Activated naive CD8-positive, alpha-beta T cell (primary cell): Measurements from ENCODE around the gene HOXA11.

Source experiments
- H3K27ac Mint-ChIP-seq: one replicate; pipeline ENCODE4 v1.8.0; 2021; ENCODE audit warnings: mixed read lengths
- H3K27me3 Mint-ChIP-seq: one replicate; pipeline ENCODE4 v1.8.0; 2021; ENCODE audit warnings: mixed read lengths
- H3K36me3 Mint-ChIP-seq: one replicate; pipeline ENCODE4 v1.8.0; 2021; ENCODE audit warnings: mixed read lengths
- H3K4me1 Mint-ChIP-seq: one replicate; pipeline ENCODE4 v1.8.0; 2021; ENCODE audit warnings: low read depth, mixed read lengths
- H3K4me3 Mint-ChIP-seq: one replicate; pipeline ENCODE4 v1.8.0; 2021; ENCODE audit warnings: mild to moderate bottlenecking, mixed read lengths
- H3K9me3 Mint-ChIP-seq: one replicate; pipeline ENCODE4 v1.8.0; 2021; ENCODE audit warnings: low read depth, mixed read lengths

Gene HOXA11

DNA sequence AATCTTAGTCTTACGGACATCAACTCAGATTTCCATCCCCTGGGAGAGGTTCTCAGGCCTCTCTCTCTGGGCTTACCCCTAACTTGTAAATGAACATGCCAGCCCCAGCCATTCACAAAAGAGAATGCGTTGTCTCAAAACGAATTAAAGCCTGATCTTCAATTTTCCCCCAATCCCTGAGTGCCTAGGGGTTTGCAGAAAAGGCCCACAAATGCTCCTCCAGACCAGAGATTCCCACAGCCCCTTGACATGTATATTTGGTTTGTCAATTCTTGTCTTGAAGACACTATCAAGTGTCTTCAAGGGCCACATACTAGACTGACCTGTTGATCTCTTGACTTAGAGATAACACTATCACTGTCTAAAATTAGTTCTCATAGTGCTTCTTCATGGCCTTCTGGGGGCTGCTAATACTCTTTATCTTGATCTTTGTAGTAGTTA, 26.8 kb upstream of the HOXA11 start:
- no peak overlapping the region for H3K4me3 Mint-ChIP-seq
- H3K27ac Mint-ChIP-seq: no peak overlapping the region
- peaks cover 67% of the 10 kb centered on the region for H3K27me3 Mint-ChIP-seq
- H3K4me1 Mint-ChIP-seq: peaks cover 12% of the 10 kb centered on the region
- H3K9me3 Mint-ChIP-seq: no peaks in the 10 kb centered on the region
- no peaks in the 10 kb centered on the region for H3K36me3 Mint-ChIP-seq

DNA sequence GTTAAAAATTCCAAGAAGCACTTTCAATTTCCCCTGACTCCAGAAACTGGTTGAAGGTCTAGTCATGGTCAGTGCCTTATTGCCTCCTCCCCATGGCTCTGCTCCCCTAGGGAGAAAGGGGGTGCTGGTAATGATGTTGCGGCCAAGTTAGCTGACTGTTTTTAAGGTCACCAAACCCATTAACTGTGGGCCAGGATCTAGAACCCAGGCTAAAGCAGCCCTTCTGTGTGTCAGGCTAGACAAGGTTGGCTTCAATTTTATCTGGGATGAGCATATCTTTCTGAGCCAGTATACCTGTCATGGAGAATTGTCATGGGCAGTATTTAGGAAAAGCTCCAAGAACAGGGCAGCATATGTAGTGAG, 26.0 kb upstream of the HOXA11 start:
- no peaks in the 10 kb centered on the region for H3K36me3 Mint-ChIP-seq
- H3K4me3 Mint-ChIP-seq: no peak overlapping the region
- peaks cover 12% of the 10 kb centered on the region for H3K4me1 Mint-ChIP-seq
- H3K9me3 Mint-ChIP-seq: no peaks in the 10 kb centered on the region
- peaks cover 71% of the 10 kb centered on the region for H3K27me3 Mint-ChIP-seq
- no peak overlapping the region for H3K27ac Mint-ChIP-seq

DNA sequence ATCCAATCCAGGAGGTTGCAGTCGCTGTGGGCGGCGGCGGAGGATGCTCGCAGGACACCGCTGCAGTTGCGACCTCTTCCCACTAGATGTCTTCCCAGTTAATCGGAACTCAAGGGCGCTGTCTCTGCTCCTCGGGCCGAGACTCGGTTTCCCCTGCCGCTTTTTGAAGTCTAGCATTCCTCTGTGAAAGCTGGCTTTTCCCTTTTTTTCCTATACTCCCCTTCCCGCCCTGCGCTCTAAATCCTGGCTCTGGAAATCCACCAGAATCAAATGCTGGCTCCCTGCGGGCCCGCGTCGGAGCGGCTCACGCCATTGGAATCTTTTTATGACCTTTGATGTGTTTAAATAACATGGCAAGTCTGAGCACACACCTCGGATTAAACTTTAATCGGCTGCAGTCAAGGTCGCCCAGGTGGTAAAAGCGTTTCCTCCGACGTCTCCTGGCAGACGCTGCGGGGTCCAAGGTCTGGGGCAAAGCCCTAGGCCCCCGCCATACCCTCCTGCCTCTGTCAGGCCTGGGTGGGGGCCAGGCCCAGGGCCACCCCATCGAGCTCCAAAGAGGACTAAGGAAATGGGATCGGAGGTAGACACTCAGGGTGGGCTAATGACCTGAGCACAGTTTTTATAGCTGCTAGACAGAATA, 25.5 kb upstream of the HOXA11 start:
- Mint-ChIP-seq H3K9me3 (no peaks in the 10 kb centered on the region), H3K36me3 (no peaks in the 10 kb centered on the region), H3K27me3 (peaks cover 73% of the 10 kb centered on the region), H3K27ac (no peak overlapping the region), H3K4me3 (peak overlapping the region; percentile 15), H3K4me1 (peaks cover 13% of the 10 kb centered on the region)

DNA sequence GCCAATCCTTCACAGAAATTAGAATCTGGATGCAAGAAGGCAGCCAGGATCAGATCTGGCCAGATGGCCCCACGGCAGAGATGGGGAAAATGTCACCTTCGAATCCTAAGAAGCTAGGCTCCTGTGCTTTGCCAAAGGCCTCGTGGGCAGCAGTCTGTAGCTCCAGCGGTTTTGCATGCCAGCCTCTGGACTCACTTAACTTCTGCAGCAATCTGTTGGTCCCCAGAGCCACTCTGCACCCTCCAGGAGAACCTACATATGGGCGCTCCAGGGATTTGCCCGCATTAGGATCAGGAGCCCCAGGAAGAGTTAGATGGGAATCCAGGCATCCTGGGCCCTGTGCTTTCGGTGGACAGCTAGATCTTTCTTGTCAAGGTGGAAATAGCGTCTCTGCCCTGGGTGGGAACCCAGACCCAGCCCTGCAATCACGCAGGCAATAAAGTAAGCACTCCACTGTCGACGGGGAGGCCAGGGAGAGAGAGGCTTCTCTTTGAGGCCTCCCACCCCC, 25.0 kb upstream of the HOXA11 start:
- H3K27me3 Mint-ChIP-seq: peaks cover 72% of the 10 kb centered on the region
- no peaks in the 10 kb centered on the region for H3K9me3 Mint-ChIP-seq
- H3K27ac Mint-ChIP-seq: no peak overlapping the region
- peak overlapping the region; percentile 15 for H3K4me3 Mint-ChIP-seq
- H3K36me3 Mint-ChIP-seq: no peaks in the 10 kb centered on the region
- peaks cover 18% of the 10 kb centered on the region for H3K4me1 Mint-ChIP-seq

DNA sequence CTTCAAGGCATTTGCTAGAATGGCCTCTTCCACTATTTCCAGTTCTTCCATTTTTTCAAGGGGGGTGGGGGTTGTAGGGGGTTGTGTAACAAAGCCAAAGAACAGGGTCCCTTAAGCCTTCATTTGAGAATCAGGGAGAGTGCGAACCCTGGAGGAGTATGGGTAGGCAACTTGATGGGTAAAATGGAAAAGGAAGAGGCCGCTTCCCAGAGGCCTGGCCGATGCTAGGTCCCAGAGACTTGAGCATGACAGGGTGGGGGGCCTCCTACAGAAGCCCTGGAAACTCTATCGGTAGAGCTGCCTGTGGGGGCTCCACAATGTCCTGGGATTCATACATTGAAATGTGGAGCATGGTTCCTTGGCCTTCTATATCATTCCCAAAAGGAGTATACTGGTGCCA, 24.0 kb upstream of the HOXA11 start:
- Mint-ChIP-seq H3K9me3 (no peaks in the 10 kb centered on the region), H3K27ac (no peak overlapping the region), H3K27me3 (peaks cover 73% of the 10 kb centered on the region), H3K36me3 (no peaks in the 10 kb centered on the region), H3K4me3 (no peak overlapping the region), H3K4me1 (peaks cover 25% of the 10 kb centered on the region)

DNA sequence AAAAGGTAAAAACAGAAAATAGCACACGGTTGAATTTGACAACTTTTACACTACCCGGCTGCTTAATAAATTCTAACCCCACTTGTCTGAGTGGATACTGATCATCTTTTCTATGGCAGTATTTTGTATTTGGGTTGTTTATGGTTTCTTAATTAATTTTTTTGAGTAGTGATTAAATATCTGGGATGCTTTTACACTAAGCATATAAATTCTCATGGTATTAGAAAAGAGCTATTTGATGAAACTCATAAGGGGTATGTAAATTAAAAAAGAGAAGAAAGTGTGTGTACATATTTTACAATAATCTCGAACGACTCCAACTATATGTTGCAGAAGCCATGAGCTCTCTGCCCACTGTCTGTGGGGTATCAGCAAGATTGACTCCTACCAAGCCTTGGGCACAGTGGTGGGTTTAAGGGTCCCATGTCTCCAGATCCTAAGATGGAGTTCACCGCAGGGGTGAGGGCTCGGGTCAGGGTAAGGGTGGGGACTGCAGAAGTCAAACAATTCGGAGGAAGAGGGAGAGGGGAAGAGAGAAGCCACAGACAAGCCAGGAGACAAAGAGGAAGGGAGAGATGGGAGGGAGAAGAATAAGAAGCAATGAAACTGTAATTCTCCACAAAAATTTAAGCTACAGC, 22.4 kb upstream of the HOXA11 start:
- no peaks in the 10 kb centered on the region for H3K36me3 Mint-ChIP-seq

DNA sequence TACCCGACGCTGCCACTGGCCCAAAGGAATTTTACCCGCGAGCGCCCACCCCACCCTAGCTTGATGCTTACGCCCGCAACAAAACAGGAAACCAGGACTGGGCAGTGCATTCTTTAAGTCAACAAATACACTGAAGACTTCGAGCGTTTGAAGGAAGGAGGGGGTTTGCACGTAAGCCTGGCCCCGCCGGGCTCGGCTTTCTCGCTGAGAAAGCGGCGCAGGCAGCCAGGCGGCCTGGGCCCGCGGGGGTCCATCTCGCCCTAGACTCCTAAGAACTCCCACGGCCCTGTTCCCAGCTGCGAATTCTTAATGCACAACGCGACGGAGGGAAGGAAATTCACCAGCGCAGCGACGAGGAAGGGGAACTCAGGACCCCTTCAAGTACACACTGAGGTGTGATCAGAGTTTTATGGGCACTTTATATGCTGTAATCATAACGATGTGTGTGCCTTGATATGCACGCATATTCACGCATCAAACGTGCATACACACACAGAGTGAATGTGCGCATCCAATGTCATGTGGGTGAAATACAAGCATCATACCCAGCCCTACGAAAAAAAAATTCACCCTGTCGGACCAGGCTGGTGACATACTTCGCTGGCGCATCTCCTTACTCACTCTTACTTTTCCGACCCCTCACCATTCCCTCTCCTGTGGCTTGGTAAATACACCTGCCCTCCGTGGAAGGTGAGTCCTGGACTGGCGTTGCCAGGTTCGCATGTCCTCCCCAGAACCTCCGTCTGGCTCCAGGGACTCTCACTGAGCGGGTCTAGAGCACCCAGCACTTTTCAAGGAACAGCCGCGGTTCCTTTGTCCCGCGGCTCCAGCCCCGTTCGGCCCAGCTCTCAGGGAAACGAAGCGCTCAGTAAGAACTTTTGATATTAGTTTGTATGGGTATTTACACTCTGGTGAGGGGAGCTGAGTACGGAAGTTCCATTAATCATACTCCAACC, 20.6 kb upstream of the HOXA11 start:
- Mint-ChIP-seq H3K27me3 (peaks cover 71% of the 10 kb centered on the region), H3K36me3 (no peaks in the 10 kb centered on the region), H3K4me3 (peak overlapping the region; percentile 40), H3K27ac (no peak overlapping the region), H3K4me1 (peaks cover 38% of the 10 kb centered on the region), H3K9me3 (no peaks in the 10 kb centered on the region)

More for the DNA sequence above, 22.4 kb upstream of the HOXA11 start:
- Mint-ChIP-seq H3K4me3 (no peak overlapping the region), H3K9me3 (no peaks in the 10 kb centered on the region), H3K4me1 (peaks cover 24% of the 10 kb centered on the region), H3K27me3 (peaks cover 75% of the 10 kb centered on the region), H3K27ac (no peak overlapping the region)

DNA sequence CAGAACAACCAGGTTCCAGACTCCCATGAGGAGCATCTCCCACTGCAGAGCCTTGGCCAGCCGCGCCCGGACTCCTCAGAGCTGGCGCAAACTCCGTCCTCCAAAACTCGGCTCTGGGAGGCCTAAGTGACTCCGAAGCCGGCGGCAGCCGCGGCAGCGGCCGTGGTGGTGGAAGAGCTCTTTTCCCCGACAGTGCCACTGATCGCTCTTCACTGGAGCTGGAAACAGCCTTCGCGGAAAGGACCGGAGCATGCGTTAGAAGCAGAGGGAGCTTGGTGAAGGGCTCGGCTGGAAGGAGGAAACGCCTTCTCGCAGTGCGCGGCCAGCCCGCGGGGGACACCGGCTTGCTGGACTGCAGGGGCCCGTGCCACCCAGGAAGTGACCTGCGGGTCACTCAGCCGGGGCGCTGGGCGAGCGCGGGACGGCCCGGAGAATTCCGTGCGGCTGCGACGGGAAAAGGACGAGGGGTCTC, 19.9 kb upstream of the HOXA11 start:
- Mint-ChIP-seq H3K27ac (no peak overlapping the region), H3K36me3 (no peaks in the 10 kb centered on the region), H3K4me3 (peak overlapping the region; percentile 10), H3K27me3 (peaks cover 66% of the 10 kb centered on the region), H3K9me3 (no peaks in the 10 kb centered on the region), H3K4me1 (peaks cover 37% of the 10 kb centered on the region)

DNA sequence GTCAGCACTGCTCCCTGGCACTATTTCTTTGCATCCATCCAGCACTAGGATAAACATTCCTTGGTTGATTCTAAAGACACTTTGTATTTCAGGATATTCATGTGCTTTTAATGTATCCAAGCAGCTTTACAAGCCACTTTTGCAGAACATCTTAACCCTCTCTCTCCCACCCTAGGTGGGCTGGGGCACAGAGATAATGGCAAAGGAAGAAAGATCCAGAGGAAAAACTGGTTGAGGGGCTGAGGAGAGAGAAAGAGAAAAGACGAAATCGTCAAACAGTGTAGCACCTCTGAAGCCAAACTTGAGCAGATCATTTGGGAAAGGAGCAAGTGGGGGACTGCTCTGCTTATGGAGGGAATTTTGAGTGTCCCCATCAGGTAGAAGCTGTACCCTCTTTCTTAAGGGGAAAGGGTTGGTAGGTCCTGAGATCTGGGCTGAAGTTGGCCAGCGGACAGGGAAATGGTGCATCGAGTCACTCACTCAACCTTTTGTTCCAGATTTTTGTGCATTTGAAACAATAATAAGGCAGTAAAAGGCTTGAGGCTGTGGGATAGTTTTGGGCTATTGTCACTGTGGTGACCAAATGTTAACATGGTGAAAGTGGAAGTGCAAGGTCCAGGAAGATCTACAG, 19.0 kb upstream of the HOXA11 start:
- no peak overlapping the region for H3K4me3 Mint-ChIP-seq
- no peak overlapping the region for H3K27ac Mint-ChIP-seq
- peaks cover 38% of the 10 kb centered on the region for H3K4me1 Mint-ChIP-seq
- no peaks in the 10 kb centered on the region for H3K36me3 Mint-ChIP-seq
- H3K27me3 Mint-ChIP-seq: peaks cover 61% of the 10 kb centered on the region
- no peaks in the 10 kb centered on the region for H3K9me3 Mint-ChIP-seq

DNA sequence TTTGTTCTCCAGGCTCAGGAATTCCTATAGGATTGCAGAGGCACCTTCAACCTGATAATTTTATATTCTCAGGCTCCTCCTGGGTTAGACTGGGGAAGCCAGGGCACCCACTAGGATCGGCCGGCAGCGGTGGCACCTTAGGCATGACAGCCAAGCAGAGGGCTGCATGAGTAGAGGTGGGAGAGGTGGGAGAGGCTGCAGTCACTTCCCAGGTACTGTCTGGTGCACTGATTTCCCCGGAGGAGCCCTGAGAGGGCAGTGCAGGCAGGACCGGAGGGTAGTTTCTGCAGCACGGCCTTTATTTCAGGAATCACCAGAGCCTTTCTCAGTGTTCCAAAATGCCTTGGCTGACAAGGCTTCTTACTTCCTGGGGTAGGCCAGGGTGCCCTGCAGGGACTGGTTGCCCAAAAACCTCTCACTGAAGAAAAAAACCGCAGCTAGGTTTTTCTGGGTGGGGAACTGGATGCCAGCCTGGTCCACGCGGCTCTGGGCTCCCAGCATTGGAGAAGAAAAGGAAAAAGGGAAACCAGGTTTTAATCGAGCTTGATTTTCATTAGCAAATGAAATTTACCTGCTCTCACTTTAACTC, 18.4 kb upstream of the HOXA11 start:
- Mint-ChIP-seq H3K36me3 (no peaks in the 10 kb centered on the region), H3K4me3 (no peak overlapping the region), H3K9me3 (no peaks in the 10 kb centered on the region), H3K4me1 (peaks cover 40% of the 10 kb centered on the region), H3K27ac (no peak overlapping the region), H3K27me3 (peaks cover 57% of the 10 kb centered on the region)

DNA sequence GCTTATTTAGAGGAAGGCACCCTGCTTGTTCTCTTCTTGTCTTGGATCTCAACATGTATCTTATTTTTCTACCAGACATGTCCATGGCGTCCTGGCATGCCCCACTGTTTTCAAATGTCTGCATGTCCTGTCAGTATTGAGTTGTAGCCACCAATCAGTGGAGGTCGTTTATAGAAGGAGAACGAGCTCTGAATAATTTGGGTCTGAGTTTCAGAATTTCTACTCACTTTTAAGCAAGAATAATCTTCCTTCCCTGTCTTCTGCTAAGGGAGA, 17.8 kb upstream of the HOXA11 start:
- H3K4me3 Mint-ChIP-seq: no peak overlapping the region
- H3K27me3 Mint-ChIP-seq: peaks cover 60% of the 10 kb centered on the region
- no peaks in the 10 kb centered on the region for H3K9me3 Mint-ChIP-seq
- no peaks in the 10 kb centered on the region for H3K36me3 Mint-ChIP-seq
- no peak overlapping the region for H3K27ac Mint-ChIP-seq
- peaks cover 44% of the 10 kb centered on the region for H3K4me1 Mint-ChIP-seq

DNA sequence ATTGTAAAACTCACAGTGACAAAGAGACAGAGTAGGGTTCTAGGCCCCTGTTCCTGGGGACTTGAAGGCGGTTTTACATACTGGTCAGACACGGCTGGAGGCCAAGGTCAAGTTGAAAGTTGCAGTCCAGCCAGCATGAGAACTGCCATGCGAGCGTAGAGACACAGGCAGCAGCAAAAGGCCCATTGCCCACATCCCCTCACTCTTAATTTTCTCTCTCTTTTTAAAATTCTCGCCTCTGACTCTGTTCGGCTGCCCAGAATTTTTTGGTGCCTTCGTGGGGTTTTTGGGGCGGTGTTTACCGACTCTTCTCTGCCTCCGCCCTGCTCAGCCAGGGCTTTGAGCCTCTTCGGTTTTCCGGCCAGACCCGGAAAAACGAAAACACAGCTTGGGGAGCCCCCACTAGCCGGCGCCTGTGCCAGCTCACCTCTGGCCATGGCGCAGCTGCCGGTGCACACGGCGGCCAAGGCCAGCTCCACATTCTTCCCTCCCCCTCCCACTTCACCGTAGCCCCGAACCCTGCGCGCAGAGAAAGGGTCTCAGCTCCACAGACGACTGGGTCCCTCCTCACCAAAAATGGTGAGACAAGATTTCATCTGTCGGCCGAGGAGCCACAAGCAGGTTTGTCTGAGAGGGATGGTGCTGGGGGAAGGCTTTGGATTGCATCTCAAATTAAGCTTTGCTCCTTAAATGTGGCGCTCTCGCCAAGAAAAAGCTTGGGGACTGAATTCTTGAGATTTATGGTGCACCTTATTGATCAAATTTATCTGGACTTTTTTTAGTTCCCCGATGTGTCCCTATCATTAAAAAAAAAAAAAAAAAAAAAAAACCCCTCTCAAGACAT, 17.2 kb upstream of the HOXA11 start:
- peaks cover 61% of the 10 kb centered on the region for H3K27me3 Mint-ChIP-seq
- H3K27ac Mint-ChIP-seq: no peak overlapping the region
- H3K9me3 Mint-ChIP-seq: no peaks in the 10 kb centered on the region
- H3K4me1 Mint-ChIP-seq: peaks cover 44% of the 10 kb centered on the region
- H3K36me3 Mint-ChIP-seq: no peaks in the 10 kb centered on the region
- no peak overlapping the region for H3K4me3 Mint-ChIP-seq

DNA sequence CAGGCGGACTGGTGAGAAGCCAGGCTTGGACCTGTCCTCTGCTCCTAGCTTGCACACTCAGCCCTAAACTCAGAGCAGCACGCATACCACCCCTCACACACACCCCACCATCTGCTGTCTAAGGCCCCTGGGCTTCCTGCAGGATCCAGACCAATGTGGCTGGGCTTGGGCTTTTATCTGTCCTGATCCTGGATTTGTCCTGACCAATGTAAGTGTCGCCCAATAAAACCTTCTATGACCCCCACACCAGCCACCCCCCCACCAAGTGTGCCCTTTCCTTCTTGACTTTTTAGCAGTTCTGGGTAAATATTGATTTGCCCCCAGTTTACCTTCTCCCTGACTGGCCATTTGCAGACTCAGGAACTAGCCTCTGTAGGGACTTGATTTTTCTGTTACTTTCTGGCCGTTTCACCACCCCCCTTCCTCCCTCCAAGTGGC, 16.6 kb upstream of the HOXA11 start:
- Mint-ChIP-seq H3K27me3 (peaks cover 61% of the 10 kb centered on the region), H3K36me3 (no peaks in the 10 kb centered on the region), H3K9me3 (no peaks in the 10 kb centered on the region), H3K4me1 (peaks cover 44% of the 10 kb centered on the region), H3K4me3 (peak overlapping the region; percentile 81), H3K27ac (no peak overlapping the region)
